Spleen (tissue), 11 donors: Measurements from ENCODE around the gene PNPLA6. TPM values are rescaled to one million over a fixed set of nuclear protein-coding genes. Genes with fewer than 3 reads are reported as not detected.

ENCODE experiments used
- DNase-seq: peaks from one replicate; pipeline ENCODE4 v3.0.0-alpha.2; 2020
- H3K27ac ChIP-seq, 8 donors: fragments of 200-600 bp; sonication (generic) in 7 of 8; 1 replicate in 4 of 8; 2 replicates in 4 of 8; pipeline versions ENCODE4 v1.5.0 to v1.8.0; 2016 to 2021; ENCODE audit warnings: inconsistent platforms in 4 of 8, mild to moderate bottlenecking in 4 of 8, moderate library complexity in 1 of 8
- H3K27me3 ChIP-seq, 7 donors: fragments of 200-600 bp; sonication (generic) in 6 of 7; replicated peaks in 1 of 7; 1 replicate in 4 of 7; 2 replicates in 3 of 7; pipeline versions ENCODE4 v1.5.0 to v1.8.0; 2016 to 2021; ENCODE audit warnings: inconsistent platforms in 3 of 7, mild to moderate bottlenecking in 1 of 7
- H3K36me3 ChIP-seq, 6 donors: fragments of 200-600 bp; sonication (generic) in 5 of 6; 1 replicate in 4 of 6; 2 replicates in 2 of 6; pipeline versions ENCODE4 v1.5.0 to v1.8.0; 2016 to 2021; ENCODE audit warnings: inconsistent platforms in 2 of 6
- H3K4me1 ChIP-seq, 6 donors: fragments of 200-600 bp; sonication (generic) in 5 of 6; 1 replicate in 3 of 6; 2 replicates in 3 of 6; pipeline versions ENCODE4 v1.5.0 to v1.8.0; 2016 to 2021; ENCODE audit warnings: inconsistent platforms in 3 of 6
- H3K4me3 ChIP-seq, 8 donors: fragments of 200-600 bp; sonication (generic) in 7 of 8; 1 replicate in 4 of 8; 2 replicates in 4 of 8; pipeline versions ENCODE4 v1.5.0 to v1.8.0; 2016 to 2021; ENCODE audit warnings: inconsistent platforms in 4 of 8, mild to moderate bottlenecking in 4 of 8, moderate library complexity in 2 of 8
- H3K9me3 ChIP-seq, 8 donors: fragments of 200-600 bp; sonication (generic) in 7 of 8; 1 replicate in 4 of 8; 2 replicates in 4 of 8; pipeline versions ENCODE4 v1.5.0 to v1.8.0; 2016 to 2021; ENCODE audit warnings: inconsistent platforms in 4 of 8
- CTCF ChIP-seq, 11 experiments: fragments of 200-600 bp in 7 of 11; fragments of 450-650 bp in 4 of 11; sonication (generic) in 4 of 11; IDR thresholded peaks in 8 of 11; conservative IDR thresholded peaks in 3 of 11; 1 replicate in 7 of 11; 2 replicates in 4 of 11; pipeline versions ENCODE4 v1.4.0 to v1.8.0; 2016 to 2021; ENCODE audit warnings: antibody characterized with exemption in 11 of 11, inconsistent platforms in 4 of 11, mild to moderate bottlenecking in 1 of 11
- POLR2A ChIP-seq, 3 donors: fragments of 450-650 bp; IDR thresholded peaks; one replicate each; pipeline ENCODE4 v1.5.1; 2017; ENCODE audit warnings: antibody characterized with exemption in 3 of 3, mild to moderate bottlenecking in 1 of 3
- POLR2AphosphoS5 ChIP-seq, 3 donors: sonication (generic); formaldehyde crosslinking; IDR thresholded peaks; one replicate each; pipeline ENCODE4 v1.5.1; 2017; ENCODE audit warnings: antibody characterized with exemption in 3 of 3
- WGBS, 5 donors: extraction: QIAGEN DNeasy Blood & Tissue Kit in 3 of 5; methylation state at CpG; one replicate each; pipeline versions ENCODE4 v1.1.5 to v1.1.7; 2013 to 2018; 5-methylcytosine and 5-hydroxymethylcytosine counted together
- intact Hi-C: fragments of 100-400 bp; cut with DNase I; formaldehyde crosslinking; loops from one replicate; pipeline ENCODE4 v1.15.0; 2023; ENCODE audit warnings: low total_unique reads
- polyA plus RNA-seq, 3 donors: library from polyadenylated mRNA; stranded (reverse); fragments of 200-250 nt; gene quantifications; one replicate each; pipeline ENCODE4 v1.2.1, GENCODE V29; 2013
- total RNA-seq, 7 donors: library from RNA; depleted of rRNA in 3 of 7; stranded (reverse); fragments of >200 nt in 3 of 7; fragmentation: NEBNext Ultra II Directional in 4 of 7; extraction: Animal tissue kit (Norgen Biotek cat#: 25700) in 4 of 7; gene quantifications; one replicate each; pipeline versions ENCODE4 v1.1.0 to v1.2.1, GENCODE V29; 2016 to 2021
- donor health status: healthy with polysubstance abuse.
- donor health status: DM: no; HTN: no; CAD: no; lungs with moderate emphysema.
- donor health status: DM: no; HTN: no; CAD: no.
- donor health status: Bipolar disorder and iron deficiency.
- donor health status: healthy.
- donor health status: DM: no; HTN: no; CAD: no.
- donor health status: DM: yes; HTN: yes; CAD: no.

The PNPLA6 gene
- total and polyA plus RNA-seq, 10 donors, result 51.0 to 225 (median 146) TPM

- intact Hi-C loops, result no loop called here
- H3K27ac ChIP-seq, result peak overlapping the region in 4 of 8 donors; percentile 68 to 84 (median 78)
- DNase-seq, result no peak
- TF ChIP-seq POLR2AphosphoS5 (IDR thresholded peaks at IDR 0.05) (peak in 1 of 3 donors; percentile 31), CTCF (IDR thresholded peaks at IDR 0.05 in 8 of 11, conservative IDR thresholded peaks at IDR 0.05 in 3 of 11) (no peak)
- H3K27me3 ChIP-seq, result no peaks in the 10 kb centered on the region
- H3K9me3 ChIP-seq, result no peaks in the 10 kb centered on the region
- H3K36me3 ChIP-seq, result peaks cover 0 to 92% (median 35%) of the 10 kb centered on the region in 6 donors
- no peak overlapping the region for H3K4me3 ChIP-seq
- 82 to 94% (median 88%) methylated on average over 12 to 15 of the region's 15 CpGs for WGBS, 5 donors
- peaks cover 6 to 77% (median 42%) of the 10 kb centered on the region in 6 donors for H3K4me1 ChIP-seq
These were observed 6.3 kb upstream of the PNPLA6 start for GRCh38 chr19:7529246-7529600.

- Histone ChIP-seq H3K36me3 (peaks cover 0 to 86% (median 32%) of the 10 kb centered on the region in 6 donors), H3K4me1 (peaks cover 6 to 77% (median 44%) of the 10 kb centered on the region in 6 donors), H3K9me3 (no peaks in the 10 kb centered on the region), H3K4me3 (no peak overlapping the region), H3K27me3 (no peaks in the 10 kb centered on the region), H3K27ac (peak overlapping the region in 4 of 8 donors; percentile 68 to 84 (median 78))
- WGBS, 5 donors, result 94 to 98% (median 96%) methylated on average over 30 to 33 of the region's 33 CpGs
- no peak for DNase-seq
- intact Hi-C loops, result no loop called here
- TF ChIP-seq POLR2AphosphoS5 (IDR thresholded peaks at IDR 0.05), result peak in 2 of 3 donors; percentile 18 to 23
- TF ChIP-seq POLR2A (IDR thresholded peaks at IDR 0.05), result no peak
These were observed 5.7 kb upstream of the PNPLA6 start for GRCh38 chr19:7529610-7530490.

- 43 to 55% (median 45%) methylated on average over 21 to 30 of the region's 30 CpGs for WGBS, 5 donors
- TF ChIP-seq POLR2A (IDR thresholded peaks at IDR 0.05), result no peak
- TF ChIP-seq POLR2AphosphoS5 (IDR thresholded peaks at IDR 0.05), result peak in 1 of 3 donors; percentile 11
- TF ChIP-seq CTCF (IDR thresholded peaks at IDR 0.05 in 8 of 11, conservative IDR thresholded peaks at IDR 0.05 in 3 of 11), result peak in 1 of 11 experiments; percentile 9
- intact Hi-C loops, result no loop called here
- DNase-seq, result peak; percentile 84
- H3K9me3 ChIP-seq, result no peaks in the 10 kb centered on the region
- H3K27me3 ChIP-seq, result no peaks in the 10 kb centered on the region
- peaks cover 0 to 67% (median 31%) of the 10 kb centered on the region in 6 donors for H3K36me3 ChIP-seq
- H3K4me3 ChIP-seq, result peak overlapping the region; percentile 71 to 93 (median 86)
- H3K4me1 ChIP-seq, result peaks cover 13 to 70% (median 43%) of the 10 kb centered on the region in 6 donors
- peak overlapping the region; percentile 63 to 93 (median 88) for H3K27ac ChIP-seq
These were observed 2.1 kb upstream of the PNPLA6 start for GRCh38 chr19:7533281-7533885.

- intact Hi-C loops, result no loop called here
- Histone ChIP-seq H3K4me1 (peaks cover 13 to 64% (median 41%) of the 10 kb centered on the region in 6 donors), H3K36me3 (peaks cover 0 to 67% (median 33%) of the 10 kb centered on the region in 6 donors), H3K9me3 (no peaks in the 10 kb centered on the region), H3K27me3 (no peaks in the 10 kb centered on the region), H3K27ac (peak overlapping the region; percentile 63 to 93 (median 88)), H3K4me3 (peak overlapping the region; percentile 71 to 93 (median 86))
- peak; percentile 95 for DNase-seq
- 0 to 2% (median 1%) methylated on average over 31 to 41 of the region's 41 CpGs for WGBS, 5 donors
- TF ChIP-seq POLR2AphosphoS5 (IDR thresholded peaks at IDR 0.05), result peak; percentile 93 to 98 (median 94)
- peak in 1 of 3 donors; percentile 51 for TF ChIP-seq POLR2A (IDR thresholded peaks at IDR 0.05)
- TF ChIP-seq CTCF (IDR thresholded peaks at IDR 0.05 in 8 of 11, conservative IDR thresholded peaks at IDR 0.05 in 3 of 11), result no peak
These were observed 1.5 kb upstream of the PNPLA6 start for GRCh38 chr19:7533925-7534480.
